K562 (cell line): ENCODE measurements around the gene PPOX. TPM values are rescaled to one million over a fixed set of nuclear protein-coding genes. Genes with fewer than 3 reads are reported as not detected.

Experiments
- BDP1 ChIP-seq: IDR thresholded peaks from 3 replicates; pipeline ENCODE4 v1.6.1; 2011; ENCODE audit not compliant: insufficient read length, insufficient read depth
- HMGN3 ChIP-seq: IDR thresholded peaks from 2 replicates; pipeline ENCODE4 v1.6.1; 2011; ENCODE audit warnings: borderline replicate concordance, low read depth, mild to moderate bottlenecking, mixed read lengths, low read length; ENCODE audit not compliant: insufficient read length; ENCODE audit errors: extremely low read depth
- HNRNPL ChIP-seq: fragments of 200-400 bp; formaldehyde crosslinking; IDR thresholded peaks from 2 replicates; pipeline ENCODE4 v1.6.1; 2017; ENCODE audit warnings: low read depth, mild to moderate bottlenecking, low read length
- KDM2B ChIP-seq: fragments of 250-450 bp; sonication (Bioruptor Pico); IDR thresholded peaks from 2 replicates; pipeline ENCODE4 v1.8.0; 2021; ENCODE audit warnings: mild to moderate bottlenecking, moderate library complexity
- RAD21 ChIP-seq, 2 experiments: fragments of 250-450 bp in 1 of 2; fragments of 450-650 bp in 1 of 2; sonication (Bioruptor Pico) in 1 of 2; formaldehyde crosslinking in 1 of 2; IDR thresholded peaks in 1 of 2; conservative IDR thresholded peaks in 1 of 2; 2 replicates each; pipeline versions ENCODE4 v1.4.0 to v1.8.0; 2020 to 2022; ENCODE audit warnings: mild to moderate bottlenecking in 2 of 2, moderate library complexity in 1 of 2
- RBM14 ChIP-seq: fragments of 200-400 bp; formaldehyde crosslinking; IDR thresholded peaks from 2 replicates; pipeline ENCODE4 v1.6.1; 2018; ENCODE audit warnings: low read depth, mild to moderate bottlenecking, low read length, moderate library complexity, borderline replicate concordance; ENCODE audit not compliant: insufficient read depth
- RFX1 ChIP-seq: fragments of 450-650 bp; IDR thresholded peaks from 2 replicates; pipeline ENCODE4 v1.6.1; 2016; ENCODE audit warnings: mild to moderate bottlenecking, moderate library complexity
- SP2 ChIP-seq: IDR thresholded peaks from 2 replicates; pipeline ENCODE4 v1.6.1; 2011; ENCODE audit warnings: mild to moderate bottlenecking, low read depth, low read length, moderate library complexity; ENCODE audit not compliant: poor library complexity, severe bottlenecking; ENCODE audit errors: extremely low read depth
- TARDBP ChIP-seq: fragments of 450-650 bp; IDR thresholded peaks from 2 replicates; pipeline ENCODE4 v1.6.1; 2016
- ZBTB7A ChIP-seq: IDR thresholded peaks from 2 replicates; pipeline ENCODE4 v1.6.1; 2011; ENCODE audit warnings: low read depth, mild to moderate bottlenecking, low read length, moderate library complexity, borderline replicate concordance; ENCODE audit not compliant: control insufficient read depth
- polyA plus RNA-seq, 8 experiments: library from polyadenylated mRNA; depleted of rRNA in 4 of 8; stranded (reverse) in 5 of 8; unstranded in 3 of 8; fragments of >200 nt; fragmentation: Nextera tagmentation in 2 of 8; fragmentation: Illumina TruSeq in 1 of 8; extraction: Ambion mirVana in 2 of 8; extraction: Trizol in 1 of 8; gene quantifications; 2 replicates each; pipeline versions ENCODE4 v1.2.1 to v1.2.3, GENCODE V29; 2011 to 2014; ENCODE audit warnings: inconsistent platforms in 1 of 8, missing spikeins in 1 of 8
- total RNA-seq, 7 experiments: library from RNA; depleted of rRNA in 6 of 7; stranded (reverse); fragments of >200 nt in 6 of 7; fragmentation: Illumina TruSeq in 2 of 7; extraction: Trizol in 2 of 7; gene quantifications; 2 replicates each; pipeline versions ENCODE4 v1.2.1 to v1.2.3, GENCODE V29; 2011 to 2021; ENCODE audit warnings: low replicate concordance in 1 of 7
- TF ChIP-seq, protein P1 (sequence below): fragments of 450-650 bp; formaldehyde crosslinking; IDR thresholded peaks from 2 replicates; pipeline ENCODE4 v1.4.0; 2020; ENCODE audit warnings: mild to moderate bottlenecking, moderate library complexity
- TF ChIP-seq, protein P2 (sequence below): sonication (generic); formaldehyde crosslinking; IDR thresholded peaks from 2 replicates; pipeline ENCODE4 v1.8.1; 2023; ENCODE audit warnings: mild to moderate bottlenecking, missing genetic modification reagents

The PPOX gene
- total and polyA plus RNA-seq, 9 of the 15 experiments (the other 6 are each of a cell fraction or from before 2014, with no cell fraction given) = 17.0 to 57.1 (median 38.9) TPM

DNA sequence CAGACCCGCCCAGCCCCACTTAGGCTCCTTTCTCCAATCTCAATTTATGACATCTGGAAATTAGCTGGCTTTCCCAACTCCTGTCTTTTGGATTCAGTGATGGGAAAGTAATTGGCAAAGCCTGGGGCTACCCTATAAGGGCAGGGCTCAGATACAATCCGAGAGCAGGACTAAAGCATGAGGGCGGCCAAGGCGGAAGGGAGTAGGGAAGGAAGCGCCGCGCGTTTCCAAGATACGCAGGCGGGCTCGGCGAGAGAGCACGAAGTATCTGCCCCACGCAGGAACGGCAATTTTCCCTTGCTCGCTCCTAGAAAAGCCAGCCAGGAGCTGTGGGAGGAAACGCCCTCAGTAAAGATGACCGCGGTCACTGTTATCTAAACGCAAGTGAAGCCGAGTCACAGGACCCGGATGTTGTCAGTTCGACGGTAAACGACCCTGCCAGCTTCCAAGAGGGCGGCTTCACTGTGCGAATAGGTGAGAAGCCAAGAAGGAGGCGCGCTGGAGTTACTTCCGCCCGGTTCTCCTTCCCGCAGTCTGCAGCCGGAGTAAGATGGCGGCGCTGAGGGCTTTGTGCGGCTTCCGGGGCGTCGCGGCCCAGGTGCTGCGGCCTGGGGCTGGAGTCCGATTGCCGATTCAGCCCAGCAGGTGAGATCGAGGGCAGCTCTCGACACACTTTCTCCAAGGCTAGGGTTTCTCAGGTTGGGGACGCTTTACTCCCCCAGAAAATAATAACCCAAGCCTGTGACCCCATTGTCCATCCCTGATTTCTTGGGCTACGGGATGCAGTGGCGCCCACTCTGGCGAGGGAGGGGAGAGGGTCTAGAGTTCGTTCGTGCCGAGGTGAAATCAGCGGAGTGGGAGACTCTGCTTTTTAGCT is 35.8 kb downstream of the PPOX start, which contains the start of gene NDUFS2 (continued):
- TF ChIP-seq HMGN3 (peak; percentile 61), RAD21 (CRISPR knock-in tag; conservative IDR thresholded peaks at IDR 0.05 in 1 of 2, IDR thresholded peaks at IDR 0.05 in 1 of 2) (peak in 1 of 2 experiments; percentile 20; a peak in 1 of 4 replicates), HNRNPL (no peak), BDP1 (no peak), TARDBP (peak; percentile 23; the same call in 1 of the 2 replicates), SP2 (no peak), KDM2B (CRISPR knock-in tag) (0 out of 2 replicates have a peak, but pooled peaks have one; percentile 54), ZBTB7A (peak; percentile 73), RBM14 (no peak), RFX1 (no peak)
- TF ChIP-seq, protein P1, sequence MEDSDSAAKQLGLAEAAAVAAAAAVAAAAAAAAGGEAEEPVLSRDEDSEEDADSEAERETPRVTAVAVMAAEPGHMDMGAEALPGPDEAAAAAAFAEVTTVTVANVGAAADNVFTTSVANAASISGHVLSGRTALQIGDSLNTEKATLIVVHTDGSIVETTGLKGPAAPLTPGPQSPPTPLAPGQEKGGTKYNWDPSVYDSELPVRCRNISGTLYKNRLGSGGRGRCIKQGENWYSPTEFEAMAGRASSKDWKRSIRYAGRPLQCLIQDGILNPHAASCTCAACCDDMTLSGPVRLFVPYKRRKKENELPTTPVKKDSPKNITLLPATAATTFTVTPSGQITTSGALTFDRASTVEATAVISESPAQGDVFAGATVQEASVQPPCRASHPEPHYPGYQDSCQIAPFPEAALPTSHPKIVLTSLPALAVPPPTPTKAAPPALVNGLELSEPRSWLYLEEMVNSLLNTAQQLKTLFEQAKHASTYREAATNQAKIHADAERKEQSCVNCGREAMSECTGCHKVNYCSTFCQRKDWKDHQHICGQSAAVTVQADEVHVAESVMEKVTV = no peak
- TF ChIP-seq, protein P2, sequence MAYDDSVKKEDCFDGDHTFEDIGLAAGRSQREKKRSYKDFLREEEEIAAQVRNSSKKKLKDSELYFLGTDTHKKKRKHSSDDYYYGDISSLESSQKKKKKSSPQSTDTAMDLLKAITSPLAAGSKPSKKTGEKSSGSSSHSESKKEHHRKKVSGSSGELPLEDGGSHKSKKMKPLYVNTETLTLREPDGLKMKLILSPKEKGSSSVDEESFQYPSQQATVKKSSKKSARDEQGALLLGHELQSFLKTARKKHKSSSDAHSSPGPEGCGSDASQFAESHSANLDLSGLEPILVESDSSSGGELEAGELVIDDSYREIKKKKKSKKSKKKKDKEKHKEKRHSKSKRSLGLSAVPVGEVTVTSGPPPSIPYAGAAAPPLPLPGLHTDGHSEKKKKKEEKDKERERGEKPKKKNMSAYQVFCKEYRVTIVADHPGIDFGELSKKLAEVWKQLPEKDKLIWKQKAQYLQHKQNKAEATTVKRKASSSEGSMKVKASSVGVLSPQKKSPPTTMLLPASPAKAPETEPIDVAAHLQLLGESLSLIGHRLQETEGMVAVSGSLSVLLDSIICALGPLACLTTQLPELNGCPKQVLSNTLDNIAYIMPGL (CRISPR knock-in tag) = no peak
